NOMO-1 treated with dmso at 0.1 percent for 144 hours (cell line): ENCODE measurements around the gene CCDC17.

ENCODE experiments used
- DNase-seq: peaks from one replicate; lab custom pipeline; 2025; ENCODE audit not compliant: unreplicated experiment; lab: John Stamatoyannopoulos, UW

Gene CCDC17

DNA sequence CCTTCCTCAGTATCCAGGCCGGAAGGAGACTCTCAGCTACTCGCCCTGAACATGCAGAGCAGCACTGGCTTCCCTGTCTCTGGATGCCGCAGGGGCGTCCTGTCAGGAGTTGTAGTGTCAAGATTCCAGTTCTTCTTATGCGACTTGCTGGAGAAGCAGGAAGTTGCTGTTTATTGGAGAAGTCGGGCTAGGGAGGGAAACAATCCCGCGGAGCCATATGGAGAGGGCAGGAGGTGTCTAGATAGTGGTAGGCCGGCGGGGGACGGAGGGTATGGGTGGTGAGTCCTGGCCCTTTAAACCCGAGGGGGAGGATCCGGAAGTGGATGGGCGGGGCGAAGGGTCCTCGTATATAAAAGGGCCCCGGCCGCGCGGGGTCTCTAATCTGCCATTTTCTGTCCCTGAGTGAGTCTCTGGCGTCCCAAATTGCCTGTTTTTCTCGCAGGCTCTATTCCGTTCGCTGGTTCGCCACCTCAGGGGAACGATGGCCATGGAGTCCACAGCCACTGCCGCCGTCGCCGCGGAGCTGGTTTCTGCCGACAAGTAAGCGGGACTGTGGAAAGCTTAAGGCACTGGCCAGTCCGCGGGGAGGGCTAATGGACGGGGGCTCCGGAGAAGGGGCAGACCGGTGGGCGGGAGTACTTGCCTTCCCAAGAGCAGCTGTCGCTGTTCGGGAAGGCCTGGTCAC lies 40.0 kb downstream of the CCDC17 start, which contains the start of gene NASP:
Gene NASP (plus strand): TSS at position 376 of the 685 bp plus-strand sequence. CDS start 106 bp downstream, at position 482.
- peak; percentile 62 for DNase-seq

- peak; percentile 98 for DNase-seq
Measured at GRCh38 chr1:45583264-45583665, 40.6 kb downstream of the CCDC17 start.

DNA sequence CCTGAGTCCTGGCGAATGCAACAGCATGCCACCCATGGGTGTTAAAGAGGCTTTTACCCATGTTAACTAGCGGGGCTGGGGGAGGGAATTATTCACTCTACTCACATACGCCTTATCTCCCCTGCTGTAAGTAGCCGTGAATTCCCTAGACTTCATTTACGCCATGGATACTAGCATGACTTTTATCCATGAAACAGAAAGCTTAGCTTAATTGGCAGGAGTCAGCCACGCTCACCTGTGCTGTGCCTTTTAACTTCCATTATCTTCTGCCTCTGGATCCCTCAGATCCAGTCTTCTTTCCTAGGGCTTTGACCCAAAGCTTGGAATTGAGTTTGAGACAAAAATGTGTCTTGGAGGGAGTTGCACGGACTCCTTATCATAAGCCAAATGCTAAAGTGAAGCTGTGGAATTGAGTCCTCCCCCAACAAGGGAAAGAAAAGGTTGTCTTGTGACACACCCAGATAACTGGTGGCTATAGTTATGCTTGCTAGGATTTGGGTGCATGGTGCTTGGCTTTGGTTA lies 49.7 kb downstream of the CCDC17 start:
- no peak for DNase-seq

DNA sequence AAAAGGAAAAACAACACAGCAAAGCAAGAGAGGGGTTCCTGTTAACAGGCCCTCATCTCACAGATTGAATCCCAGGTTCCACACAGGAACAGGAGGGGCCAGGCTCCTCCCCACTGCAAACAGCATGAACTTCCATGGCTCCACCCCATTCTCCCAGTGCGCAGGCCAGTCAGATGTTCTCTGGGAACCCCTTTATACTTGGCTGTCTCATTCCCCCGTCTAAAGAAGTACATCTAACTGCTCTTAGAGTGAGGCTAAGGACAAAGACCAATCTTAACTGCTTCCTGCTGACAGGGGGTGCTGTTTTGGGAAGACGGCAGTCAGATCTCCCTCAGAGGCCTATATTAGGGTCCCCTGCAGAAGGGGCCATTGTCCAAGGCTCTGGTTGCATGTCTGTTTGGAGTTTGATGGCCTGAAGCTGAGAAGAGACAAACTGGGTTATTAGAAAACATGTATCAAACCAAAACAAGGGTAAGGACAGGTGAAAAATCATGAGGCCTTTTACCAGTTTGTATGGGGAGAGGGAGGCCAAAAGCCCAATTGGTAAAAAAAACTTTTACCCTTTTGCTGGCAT lies 50.5 kb downstream of the CCDC17 start:
- DNase-seq, result no peak

GRCh38 chr1:45570631-45571030 lies 53.2 kb downstream of the CCDC17 start:
- no peak for DNase-seq
